ENCODE results near the gene EML3.
"Not testable (repeated sequence)": the region's sequence is repeated elsewhere in the genome, so short reads cannot be mapped to it uniquely, and the experiment has no call there.

- not testable (repeated sequence) for TF ChIP-seq CTCF (IDR thresholded peaks at IDR 0.05); SIN3A (IDR thresholded peaks at IDR 0.05; ENCODE audit: borderline replicate concordance, insufficient read depth, low read depth, low read length); POLR2AphosphoS5 (IDR thresholded peaks at IDR 0.05; ENCODE audit: low read depth, low read length); REST (IDR thresholded peaks at IDR 0.05; ENCODE audit: insufficient read depth in 1 of 2, low read depth in 2 of 2, low read length in 1 of 2); TCF7L2 (IDR thresholded peaks at IDR 0.05; ENCODE audit: low read depth, low read length)
These were observed 37.7 kb upstream of the EML3 start for GRCh38 chr11:62650283-62650682.
